Body of pancreas (tissue), 4 donors: ENCODE measurements around the gene FAM3D. TPM values are rescaled to one million over a fixed set of nuclear protein-coding genes. Genes with fewer than 3 reads are reported as not detected.
"Not testable (repeated sequence)": the region's sequence is repeated elsewhere in the genome, so short reads cannot be mapped to it uniquely, and the experiment has no call there.

ENCODE experiments used
- ATAC-seq: fragments of 150-250 bp; one replicate; pipeline ENCODE4 v1.9.1; 2016
- DNase-seq, 4 donors: peaks; one replicate each; pipeline ENCODE4 v3.0.0-alpha.2; 2019
- H3K27ac ChIP-seq, 4 donors: fragments of 200-600 bp; sonication (generic); 1 replicate in 3 of 4; 2 replicates in 1 of 4; pipeline versions ENCODE4 v1.5.1 to v1.6.1; 2016 to 2019; ENCODE audit warnings: mild to moderate bottlenecking in 1 of 4, mixed read lengths in 1 of 4, moderate library complexity in 1 of 4
- H3K27me3 ChIP-seq, 2 donors: fragments of 200-600 bp; sonication (generic); one replicate each; pipeline ENCODE4 v1.6.0; 2016; ENCODE audit warnings: mild to moderate bottlenecking in 1 of 2
- H3K36me3 ChIP-seq, 2 donors: fragments of 200-600 bp; sonication (generic); replicated peaks in 1 of 2; 2 replicates each; pipeline ENCODE4 v1.5.1; 2016; ENCODE audit warnings: low read depth in 2 of 2; ENCODE audit not compliant: insufficient read depth in 1 of 2
- H3K4me1 ChIP-seq: fragments of 200-600 bp; sonication (generic); one replicate; pipeline ENCODE4 v1.6.0; 2016
- H3K4me3 ChIP-seq, 2 donors: fragments of 200-600 bp; sonication (generic); 1 replicate in 1 of 2; 2 replicates in 1 of 2; pipeline ENCODE4 v1.5.1; 2016 to 2019
- H3K9me3 ChIP-seq, 3 donors: fragments of 200-600 bp; sonication (generic); 1 replicate in 2 of 3; 2 replicates in 1 of 3; pipeline ENCODE4 v1.5.1; 2016
- POLR2A ChIP-seq, 3 donors: fragments of 450-650 bp; IDR thresholded peaks; one replicate each; pipeline ENCODE4 v1.6.1; 2016; ENCODE audit warnings: antibody characterized with exemption in 3 of 3, mild to moderate bottlenecking in 2 of 3
- WGBS, 2 donors: methylation state at CpG; one replicate each; pipeline ENCODE4 v1.1.5; 2017; 5-methylcytosine and 5-hydroxymethylcytosine counted together
- intact Hi-C: fragments of 100-400 bp; cut with DNase I; formaldehyde crosslinking; loops from one replicate; pipeline ENCODE4 v1.15.1; 2023
- total RNA-seq, 2 donors: library from RNA; depleted of rRNA; stranded (reverse); fragments of >200 nt; gene quantifications; one replicate each; pipeline ENCODE4 v1.1.0, GENCODE V29; 2016
- TF ChIP-seq, protein P1 (sequence below), 7 experiments: fragments of 450-650 bp in 4 of 7; fragments of 200-600 bp in 3 of 7; sonication (generic) in 3 of 7; IDR thresholded peaks; one replicate each; pipeline ENCODE4 v1.5.1; 2016 to 2019; ENCODE audit warnings: antibody characterized with exemption in 7 of 7

FAM3D gene
- total RNA-seq, 2 donors from 2014 or later = 1.8 TPM; not detected in 1

DNA sequence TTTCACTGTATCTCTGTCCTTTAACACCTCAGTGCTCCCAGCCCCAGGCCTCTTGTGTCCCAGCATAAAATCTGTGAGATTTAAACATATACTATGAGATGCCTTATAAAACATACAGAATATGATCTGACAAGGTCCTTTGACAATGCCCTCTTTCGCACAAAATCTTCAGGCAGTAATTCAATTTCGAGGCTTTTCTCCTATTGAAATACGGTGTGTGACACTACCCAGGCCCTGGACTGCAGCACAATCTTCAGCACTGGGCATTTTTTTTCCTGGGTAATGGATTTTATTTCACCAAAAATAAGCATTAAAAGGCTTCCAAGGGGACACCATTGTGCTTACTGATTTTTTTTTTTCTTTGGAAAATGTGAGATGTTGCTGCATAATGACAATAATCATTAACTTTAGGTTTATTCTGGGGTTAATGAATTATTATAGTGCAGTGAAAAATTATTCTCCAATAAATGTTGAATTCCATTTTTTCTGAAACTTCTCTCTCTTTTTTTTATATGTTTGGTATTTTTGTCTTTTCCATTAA, 40.9 kb upstream of the FAM3D start:
- DNase-seq (no peak), ATAC-seq (peak; percentile 24)
- Histone ChIP-seq H3K4me1 (peaks cover 5% of the 10 kb centered on the region), H3K9me3 (no peaks in the 10 kb centered on the region), H3K27me3 (no peaks in the 10 kb centered on the region), H3K36me3 (no peaks in the 10 kb centered on the region), H3K27ac (peak overlapping the region in 2 of 4 donors; percentile 5 to 29), H3K4me3 (no peak overlapping the region)
- WGBS, 2 donors = 49 to 56% methylated on average over 3 of the region's 3 CpGs
- intact Hi-C loops = no loop called here
- TF ChIP-seq, protein P1, sequence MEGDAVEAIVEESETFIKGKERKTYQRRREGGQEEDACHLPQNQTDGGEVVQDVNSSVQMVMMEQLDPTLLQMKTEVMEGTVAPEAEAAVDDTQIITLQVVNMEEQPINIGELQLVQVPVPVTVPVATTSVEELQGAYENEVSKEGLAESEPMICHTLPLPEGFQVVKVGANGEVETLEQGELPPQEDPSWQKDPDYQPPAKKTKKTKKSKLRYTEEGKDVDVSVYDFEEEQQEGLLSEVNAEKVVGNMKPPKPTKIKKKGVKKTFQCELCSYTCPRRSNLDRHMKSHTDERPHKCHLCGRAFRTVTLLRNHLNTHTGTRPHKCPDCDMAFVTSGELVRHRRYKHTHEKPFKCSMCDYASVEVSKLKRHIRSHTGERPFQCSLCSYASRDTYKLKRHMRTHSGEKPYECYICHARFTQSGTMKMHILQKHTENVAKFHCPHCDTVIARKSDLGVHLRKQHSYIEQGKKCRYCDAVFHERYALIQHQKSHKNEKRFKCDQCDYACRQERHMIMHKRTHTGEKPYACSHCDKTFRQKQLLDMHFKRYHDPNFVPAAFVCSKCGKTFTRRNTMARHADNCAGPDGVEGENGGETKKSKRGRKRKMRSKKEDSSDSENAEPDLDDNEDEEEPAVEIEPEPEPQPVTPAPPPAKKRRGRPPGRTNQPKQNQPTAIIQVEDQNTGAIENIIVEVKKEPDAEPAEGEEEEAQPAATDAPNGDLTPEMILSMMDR (IDR thresholded peaks at IDR 0.05) = no peak
- no peak for TF ChIP-seq POLR2A (IDR thresholded peaks at IDR 0.05)

DNA sequence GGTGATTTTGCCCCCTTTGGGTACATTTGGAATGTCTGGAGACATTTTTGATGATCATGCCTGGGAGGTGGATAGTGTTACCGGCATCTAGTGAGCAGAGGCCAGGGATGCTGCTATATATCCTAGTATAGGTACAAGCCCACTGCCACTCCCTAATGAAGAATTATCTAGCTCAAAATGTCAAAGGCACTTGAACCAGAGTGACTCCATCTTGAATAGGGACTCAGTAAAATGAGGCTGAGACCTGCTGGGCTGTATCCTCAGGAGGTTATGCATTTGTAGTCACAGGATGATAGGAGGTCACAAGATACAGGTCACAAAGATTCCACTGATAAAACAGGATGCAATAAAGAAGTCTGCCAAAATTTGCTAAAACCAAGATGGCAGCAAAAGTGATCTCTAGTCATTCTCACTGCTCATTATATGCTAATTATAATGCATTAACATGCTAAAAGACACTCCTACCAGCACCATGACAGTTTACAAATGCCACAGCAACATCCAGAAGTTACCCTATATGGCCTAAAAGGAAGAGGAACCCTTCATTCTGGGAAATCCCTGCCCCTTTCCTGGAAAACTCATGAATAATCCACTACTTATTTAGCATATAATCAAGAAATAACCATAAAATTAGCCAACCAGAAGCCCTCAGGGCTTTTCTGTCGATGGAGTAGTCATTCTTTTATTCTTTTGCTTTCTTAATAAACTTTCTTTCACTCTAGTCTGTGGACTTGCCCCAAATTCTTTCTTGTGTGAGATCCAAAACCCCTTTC, 40.0 kb upstream of the FAM3D start:
- intact Hi-C loops = no loop called here
- ATAC-seq (no peak), DNase-seq (no peak)
- Histone ChIP-seq H3K36me3 (no peaks in the 10 kb centered on the region), H3K27me3 (no peaks in the 10 kb centered on the region), H3K27ac (peak overlapping the region in 1 of 4 donors; percentile 29), H3K4me3 (no peak overlapping the region), H3K9me3 (no peaks in the 10 kb centered on the region), H3K4me1 (peaks cover 5% of the 10 kb centered on the region)
- WGBS, 2 donors = 86 to 92% methylated on average over 2 of the region's 2 CpGs
- TF ChIP-seq, protein P1 (IDR thresholded peaks at IDR 0.05) = no peak
- no peak for TF ChIP-seq POLR2A (IDR thresholded peaks at IDR 0.05)

DNA sequence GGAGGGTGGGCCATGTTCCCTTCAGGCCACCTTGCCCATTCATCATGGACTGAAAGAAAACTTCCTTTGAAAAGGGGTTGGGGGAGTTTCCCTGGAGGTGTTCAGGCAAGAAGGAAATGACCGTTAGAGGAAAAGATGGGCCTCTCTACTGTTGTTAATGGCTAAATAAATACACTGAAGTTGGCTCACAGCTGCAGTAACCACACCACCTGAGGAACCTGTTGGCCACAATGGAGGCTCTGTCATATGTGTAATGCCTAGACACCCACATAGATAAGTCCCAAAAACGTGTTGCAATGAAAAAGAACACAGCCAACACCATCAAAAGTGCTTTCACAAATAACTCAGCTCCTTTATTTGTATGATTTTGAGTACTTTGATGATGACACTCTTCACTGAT, 38.2 kb upstream of the FAM3D start:
- no peaks in the 10 kb centered on the region for H3K9me3 ChIP-seq
- peaks cover 5% of the 10 kb centered on the region for H3K4me1 ChIP-seq
- H3K36me3 ChIP-seq = no peaks in the 10 kb centered on the region
- ATAC-seq (no peak), DNase-seq (no peak)
- TF ChIP-seq, protein P1 (IDR thresholded peaks at IDR 0.05) = no peak
- no peak for TF ChIP-seq POLR2A (IDR thresholded peaks at IDR 0.05)
- H3K27ac ChIP-seq = peak overlapping the region in 1 of 4 donors; percentile 30
- H3K4me3 ChIP-seq = no peak overlapping the region
- H3K27me3 ChIP-seq = no peaks in the 10 kb centered on the region
- intact Hi-C loops = no loop called here
- 35 to 47% methylated on average over 2 of the region's 2 CpGs for WGBS, 2 donors

DNA sequence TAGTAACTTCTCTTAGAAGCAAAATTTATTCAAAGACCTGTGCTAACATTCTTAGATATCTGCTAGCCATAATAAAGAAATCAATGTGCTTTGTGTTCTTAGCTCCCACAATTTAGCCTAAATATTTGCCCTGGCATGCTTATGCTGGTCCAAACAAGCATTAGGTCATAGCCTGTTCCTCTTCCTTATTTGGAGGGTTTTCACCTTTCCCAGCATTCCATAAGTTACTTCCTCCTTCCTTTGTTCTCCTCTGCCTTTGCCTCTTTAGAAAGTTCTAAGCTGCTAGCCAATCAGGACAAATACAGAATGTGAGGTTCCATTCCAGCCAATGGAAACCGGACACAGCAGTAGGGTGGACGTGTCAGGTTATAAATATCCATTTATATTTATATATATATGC, 37.7 kb upstream of the FAM3D start:
- 91 to 92% methylated on average over 2 of the region's 2 CpGs for WGBS, 2 donors
- H3K27me3 ChIP-seq, DNase-seq, H3K9me3 ChIP-seq, H3K4me3 ChIP-seq, intact Hi-C loops, ATAC-seq, H3K36me3 ChIP-seq, H3K4me1 ChIP-seq: not testable (repeated sequence)
- H3K27ac ChIP-seq = peak overlapping the region in 1 of 4 donors; percentile 30

DNA sequence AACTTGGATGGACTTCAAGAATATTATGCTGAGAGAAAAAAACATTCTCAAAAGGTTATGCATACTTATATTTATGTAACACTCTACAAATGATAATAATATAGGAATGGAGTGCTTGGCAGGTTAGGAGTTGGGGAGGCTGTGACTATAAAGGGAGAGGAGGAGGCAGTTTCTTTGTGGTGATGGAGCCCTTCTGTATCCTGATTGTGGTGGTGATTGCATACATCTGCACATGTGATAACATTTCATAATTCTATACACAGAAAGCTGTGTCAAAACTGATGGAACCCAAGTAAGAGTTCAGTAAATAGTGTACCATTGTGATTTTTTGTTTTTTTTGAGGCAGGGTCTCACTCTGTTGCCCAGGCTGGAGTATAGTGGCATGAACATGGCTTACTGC, 31.7 kb upstream of the FAM3D start:
- no peaks in the 10 kb centered on the region for H3K36me3 ChIP-seq

More for the DNA sequence above, 31.7 kb upstream of the FAM3D start:
- no peak overlapping the region for H3K4me3 ChIP-seq
- TF ChIP-seq POLR2A (IDR thresholded peaks at IDR 0.05) = no peak
- TF ChIP-seq, protein P1 (IDR thresholded peaks at IDR 0.05) = no peak
- intact Hi-C loops = no loop called here
- H3K9me3 ChIP-seq = no peaks in the 10 kb centered on the region
- H3K27ac ChIP-seq = no peak overlapping the region
- DNase-seq (no peak), ATAC-seq (no peak)
- H3K27me3 ChIP-seq = no peaks in the 10 kb centered on the region
- peaks cover 6% of the 10 kb centered on the region for H3K4me1 ChIP-seq
